Activated CD8-positive, alpha-beta T cell treated with anti-CD3 and anti-CD28 coated beads for 36 hours (primary cell): ENCODE measurements around the gene CRACR2B. TPM values are rescaled to one million over a fixed set of nuclear protein-coding genes. Genes with fewer than 3 reads are reported as not detected.
A peak's percentile ranks its signal among the peaks of the same experiment; 100 is the strongest.

Experiments used
- ATAC-seq: fragments of 200-7000 bp; cut with Tn5 transposase; one replicate; pipeline ENCODE4 v1.10.0; 2021; ENCODE audit warnings: mild to moderate bottlenecking, moderate library complexity
- CTCF ChIA-PET: fragments of 350-600 bp; sonication (Branson Sonifier 250); formaldehyde crosslinking; loops from one replicate; lab custom pipeline; 2021; ENCODE audit warnings: antibody characterized with exemption; lab: Charles Lee
- POLR2A ChIA-PET: fragments of 350-600 bp; sonication (Branson Sonifier 250); formaldehyde crosslinking; loops from one replicate; lab custom pipeline; 2021; ENCODE audit warnings: antibody characterized with exemption; lab: Charles Lee
- DNase-seq: peaks from one replicate; pipeline ENCODE4 v3.0.0-alpha.2; 2020
- H3K27ac Mint-ChIP-seq: one replicate; pipeline ENCODE4 v1.8.0; 2021; ENCODE audit warnings: mild to moderate bottlenecking, mixed read lengths
- H3K27me3 Mint-ChIP-seq: one replicate; pipeline ENCODE4 v1.8.0; 2021; ENCODE audit warnings: mixed read lengths
- H3K36me3 Mint-ChIP-seq: one replicate; pipeline ENCODE4 v1.8.0; 2021; ENCODE audit warnings: low read depth, mixed read lengths
- H3K4me1 Mint-ChIP-seq: one replicate; pipeline ENCODE4 v1.8.0; 2021; ENCODE audit warnings: low read depth, mixed read lengths
- H3K4me3 Mint-ChIP-seq: one replicate; pipeline ENCODE4 v1.8.0; 2021; ENCODE audit warnings: mild to moderate bottlenecking, moderate library complexity, mixed read lengths
- H3K9me3 Mint-ChIP-seq: one replicate; pipeline ENCODE4 v1.8.0; 2021; ENCODE audit warnings: mixed read lengths
- CTCF ChIP-seq: fragments of 200-600 bp; IDR thresholded peaks from one replicate; pipeline ENCODE4 v1.8.0; 2022; ENCODE audit warnings: antibody characterized with exemption, mild to moderate bottlenecking
- intact Hi-C: fragments of 100-400 bp; cut with micrococcal nuclease; formaldehyde crosslinking; loops from one replicate; pipeline ENCODE4 v1.10.0; 2022
- total RNA-seq, 2 experiments: library from RNA; stranded (reverse); gene quantifications; one replicate each; pipeline ENCODE4 v1.2.3, GENCODE V29; 2021

Gene CRACR2B
- total RNA-seq, 2 experiments from 2014 or later, result 2.1 to 2.4 TPM

- peaks cover 13% of the 10 kb centered on the region for H3K4me1 Mint-ChIP-seq
- H3K27me3 Mint-ChIP-seq, result peaks cover 9% of the 10 kb centered on the region
- intact Hi-C loops, result loop anchor here (5.0 kb wide), 1 partner anchor 203 kb away; no protein-coding TSS in a partner anchor
- POLR2A ChIA-PET, result interaction anchor here (0.6 to 1.9 kb wide), 2 partner anchors 50 to 203 kb away, joined by 3 to 5 read pairs; no protein-coding TSS in a partner anchor
- ATAC-seq (no peak), DNase-seq (peak; percentile 52)
- no peaks in the 10 kb centered on the region for H3K36me3 Mint-ChIP-seq
- CTCF ChIA-PET, result interaction anchor here (0.7 to 4.6 kb wide), 7 partner anchors 49 to 203 kb away, joined by 3 to 46 read pairs (median 4); no protein-coding TSS in a partner anchor
- no peak for TF ChIP-seq CTCF
- H3K4me3 Mint-ChIP-seq, result peak overlapping the region; percentile 62
- no peaks in the 10 kb centered on the region for H3K9me3 Mint-ChIP-seq
- no peak overlapping the region for H3K27ac Mint-ChIP-seq
These were observed 21.5 kb downstream of the CRACR2B start for GRCh38 chr11:849104-849824.

- no peak for TF ChIP-seq CTCF
- Mint-ChIP-seq H3K27me3 (peaks cover 9% of the 10 kb centered on the region), H3K36me3 (no peaks in the 10 kb centered on the region), H3K4me3 (peak overlapping the region; percentile 26), H3K4me1 (peaks cover 7% of the 10 kb centered on the region), H3K27ac (no peak overlapping the region), H3K9me3 (no peaks in the 10 kb centered on the region)
- no peak for ATAC-seq
- ChIA-PET POLR2A (no interaction called here), CTCF (interaction anchor here (4.6 kb wide), 1 partner anchor 203 kb away, joined by 46 read pairs; no protein-coding TSS in a partner anchor)
- no peak for DNase-seq
- intact Hi-C loops, result loop anchor here (5.0 kb wide), 1 partner anchor 202 kb away; no protein-coding TSS in a partner anchor
These were observed 22.4 kb downstream of the CRACR2B start for GRCh38 chr11:849951-850774.

GRCh38 chr11:850775-851763 lies 23.4 kb downstream of the CRACR2B start:
- ATAC-seq, result no peak
- H3K27ac Mint-ChIP-seq, result no peak overlapping the region
- peaks cover 7% of the 10 kb centered on the region for H3K4me1 Mint-ChIP-seq
- TF ChIP-seq CTCF, result no peak
- CTCF ChIA-PET, result interaction anchor here (0.6 to 1.1 kb wide), 2 partner anchors 87 to 201 kb away, joined by 3 read pairs; no protein-coding TSS in a partner anchor
- H3K9me3 Mint-ChIP-seq, result no peaks in the 10 kb centered on the region
- H3K36me3 Mint-ChIP-seq, result no peaks in the 10 kb centered on the region
- H3K4me3 Mint-ChIP-seq, result no peak overlapping the region
- DNase-seq, result peak; percentile 40
- POLR2A ChIA-PET, result interaction anchor here (0.6 kb wide), 1 partner anchor 61 kb away, joined by 3 read pairs; no protein-coding TSS in a partner anchor
- H3K27me3 Mint-ChIP-seq, result peaks cover 9% of the 10 kb centered on the region
- intact Hi-C loops, result no loop called here

- H3K36me3 Mint-ChIP-seq, result no peaks in the 10 kb centered on the region
- intact Hi-C loops, result no loop called here
- H3K4me1 Mint-ChIP-seq, result peaks cover 11% of the 10 kb centered on the region
- ChIA-PET CTCF (no interaction called here), POLR2A (no interaction called here)
- H3K27ac Mint-ChIP-seq, result no peak overlapping the region
- ATAC-seq (no peak), DNase-seq (no peak)
- H3K4me3 Mint-ChIP-seq, result no peak overlapping the region
- no peaks in the 10 kb centered on the region for H3K9me3 Mint-ChIP-seq
- peaks cover 7% of the 10 kb centered on the region for H3K27me3 Mint-ChIP-seq
- no peak for TF ChIP-seq CTCF
These were observed 25.0 kb downstream of the CRACR2B start for GRCh38 chr11:852762-853161.
